ENCODE data around the gene ZBTB25.

- TF ChIP-seq POLR2A (IDR thresholded peaks at IDR 0.05; ENCODE audit: low read depth) (peak; percentile 85), CTCF (IDR thresholded peaks at IDR 0.05) (no peak), POLR2AphosphoS5 (IDR thresholded peaks at IDR 0.05) (peak; percentile 81 to 96), EP300 (IDR thresholded peaks at IDR 0.05) (no peak)
These were observed at the start of gene ZBTB25 for GRCh38 chr14:64503434-64504309.
